H9 (cell line): Measurements from ENCODE around the gene STAB1. TPM values are rescaled to one million over a fixed set of nuclear protein-coding genes. Genes with fewer than 3 reads are reported as not detected.

Source experiments
- DNase-seq: peaks from one replicate; pipeline ENCODE4 v3.0.0-alpha.2; 2017
- H2AFZ ChIP-seq: one replicate; pipeline ENCODE4 v1.6.1; 2013; ENCODE audit warnings: mild to moderate bottlenecking, low read length, control low read depth, moderate library complexity
- H2AK5ac ChIP-seq: 2 replicates; pipeline ENCODE4 v1.6.1; 2013; ENCODE audit warnings: low read length, control low read depth, mixed read lengths; ENCODE audit not compliant: insufficient read length
- H2BK120ac ChIP-seq: one replicate; pipeline ENCODE4 v1.6.1; 2013; ENCODE audit warnings: low read depth, mild to moderate bottlenecking, low read length, control low read depth, inconsistent platforms; ENCODE audit not compliant: poor library complexity, severe bottlenecking
- H2BK12ac ChIP-seq: 2 replicates; pipeline ENCODE4 v1.6.1; 2013; ENCODE audit warnings: low read length, control low read depth, mixed read lengths, low read depth; ENCODE audit not compliant: insufficient read length
- H2BK15ac ChIP-seq: 2 replicates; pipeline ENCODE4 v1.6.1; 2013; ENCODE audit warnings: low read depth, low read length, control low read depth
- H2BK20ac ChIP-seq: one replicate; pipeline ENCODE4 v1.6.1; 2013; ENCODE audit warnings: low read depth, mild to moderate bottlenecking, low read length, control low read depth, inconsistent platforms; ENCODE audit not compliant: poor library complexity, severe bottlenecking
- H2BK5ac ChIP-seq: 2 replicates; pipeline ENCODE4 v1.6.1; 2013; ENCODE audit warnings: low read length, control low read depth, mixed read lengths; ENCODE audit not compliant: insufficient read length
- H3K14ac ChIP-seq: 2 replicates; pipeline ENCODE4 v1.6.1; 2013; ENCODE audit warnings: low read length, control low read depth; ENCODE audit not compliant: insufficient read depth
- H3K18ac ChIP-seq: 2 replicates; pipeline ENCODE4 v1.6.1; 2013; ENCODE audit warnings: low read depth, mild to moderate bottlenecking, mixed read lengths, low read length, control low read depth; ENCODE audit not compliant: insufficient read length
- H3K23ac ChIP-seq: 2 replicates; pipeline ENCODE4 v1.6.1; 2013; ENCODE audit warnings: low read length, control low read depth, mixed read lengths, low read depth; ENCODE audit not compliant: insufficient read length
- H3K23me2 ChIP-seq: 2 replicates; pipeline ENCODE4 v1.6.1; 2013; ENCODE audit warnings: low read depth, mild to moderate bottlenecking, mixed read lengths, low read length, control low read depth; ENCODE audit not compliant: insufficient read length, poor library complexity, severe bottlenecking
- H3K27ac ChIP-seq: 2 replicates; pipeline ENCODE4 v1.5.1; 2013; ENCODE audit warnings: low read length, control low read depth, mixed read lengths, low read depth; ENCODE audit not compliant: insufficient read length
- H3K27me3 ChIP-seq: 2 replicates; pipeline ENCODE4 v1.6.1; 2013; ENCODE audit warnings: low read length, control low read depth, inconsistent platforms; ENCODE audit not compliant: insufficient read depth
- H3K4ac ChIP-seq: 2 replicates; pipeline ENCODE4 v1.6.1; 2013; ENCODE audit warnings: low read depth, mild to moderate bottlenecking, control low read depth, inconsistent platforms, low read length, moderate library complexity
- H3K4me1 ChIP-seq: 2 replicates; pipeline ENCODE4 v1.6.1; 2013; ENCODE audit warnings: low read length, control low read depth, inconsistent platforms; ENCODE audit not compliant: insufficient read depth
- H3K4me2 ChIP-seq: 2 replicates; pipeline ENCODE4 v1.6.1; 2013; ENCODE audit warnings: low read length, control low read depth, mixed read lengths; ENCODE audit not compliant: insufficient read length, insufficient read depth
- H3K56ac ChIP-seq: 2 replicates; pipeline ENCODE4 v1.6.1; 2013; ENCODE audit warnings: low read depth, mild to moderate bottlenecking, mixed read lengths, low read length, control low read depth; ENCODE audit not compliant: insufficient read length
- H3K79me1 ChIP-seq: 2 replicates; pipeline ENCODE4 v1.6.1; 2013; ENCODE audit warnings: low read depth, mild to moderate bottlenecking, moderate library complexity, low read length, control low read depth, inconsistent platforms; ENCODE audit not compliant: insufficient read depth, poor library complexity, severe bottlenecking
- H3K79me2 ChIP-seq: 2 replicates; pipeline ENCODE4 v1.6.1; 2013; ENCODE audit warnings: low read length, control low read depth, inconsistent platforms; ENCODE audit not compliant: insufficient read depth
- H3K9ac ChIP-seq: 2 replicates; pipeline ENCODE4 v1.6.1; 2013; ENCODE audit warnings: low read length, control low read depth, mixed read lengths; ENCODE audit not compliant: insufficient read length; ENCODE audit errors: extremely low read depth
- H3K9me3 ChIP-seq: one replicate; pipeline ENCODE4 v1.6.1; 2013; ENCODE audit warnings: low read depth, low read length, inconsistent platforms; ENCODE audit not compliant: control insufficient read depth
- H3T11ph ChIP-seq: one replicate; pipeline ENCODE4 v1.6.1; 2013; ENCODE audit warnings: mild to moderate bottlenecking, low read length, control low read depth, inconsistent platforms
- H4K20me1 ChIP-seq: one replicate; pipeline ENCODE4 v1.6.1; 2013; ENCODE audit not compliant: control insufficient read depth, insufficient read length, insufficient read depth
- H4K5ac ChIP-seq: 2 replicates; pipeline ENCODE4 v1.6.1; 2013; ENCODE audit warnings: low read depth, mild to moderate bottlenecking, mixed read lengths, low read length, control low read depth; ENCODE audit not compliant: insufficient read length
- H4K8ac ChIP-seq: replicated peaks from 2 replicates; pipeline ENCODE4 v1.6.1; 2013; ENCODE audit warnings: low read length, control low read depth, mixed read lengths, low read depth; ENCODE audit not compliant: insufficient read length
- H4K91ac ChIP-seq: 2 replicates; pipeline ENCODE4 v1.6.1; 2013; ENCODE audit warnings: low read depth, mild to moderate bottlenecking, moderate library complexity, mixed read lengths, low read length, control low read depth; ENCODE audit not compliant: insufficient read length
- H3K27ac Mint-ChIP-seq, 3 experiments: 2 replicates in 2 of 3; 3 replicates in 1 of 3; pipeline ENCODE4 v1.8.0; 2020 to 2021; ENCODE audit warnings: mixed read lengths in 3 of 3, mild to moderate bottlenecking in 1 of 3, moderate library complexity in 1 of 3
- H3K27me3 Mint-ChIP-seq: 2 replicates; pipeline ENCODE4 v1.8.0; 2021; ENCODE audit warnings: low read depth, mild to moderate bottlenecking, moderate library complexity, mixed read lengths
- H3K36me3 Mint-ChIP-seq, 3 experiments: 2 replicates in 2 of 3; 3 replicates in 1 of 3; pipeline ENCODE4 v1.8.0; 2020 to 2021; ENCODE audit warnings: low read depth in 3 of 3, mixed read lengths in 3 of 3; ENCODE audit not compliant: insufficient read depth in 1 of 3
- H3K4me1 Mint-ChIP-seq, 2 experiments: 2 replicates each; pipeline ENCODE4 v1.8.0; 2020; ENCODE audit warnings: mixed read lengths in 2 of 2
- H3K4me3 Mint-ChIP-seq, 2 experiments: 2 replicates in 1 of 2; 3 replicates in 1 of 2; pipeline ENCODE4 v1.8.0; 2020 to 2021; ENCODE audit warnings: mild to moderate bottlenecking in 2 of 2, mixed read lengths in 2 of 2, moderate library complexity in 1 of 2
- H3K9me3 Mint-ChIP-seq, 2 experiments: 2 replicates in 1 of 2; 3 replicates in 1 of 2; pipeline ENCODE4 v1.8.0; 2020; ENCODE audit warnings: mild to moderate bottlenecking in 2 of 2, mixed read lengths in 2 of 2, moderate library complexity in 1 of 2
- CTCF ChIP-seq: fragments of 200-600 bp; sonication (generic); conservative IDR thresholded peaks from 3 replicates; pipeline ENCODE4 v1.8.0; 2021; ENCODE audit warnings: antibody characterized with exemption, mild to moderate bottlenecking
- WGBS: extraction: QIAGEN DNeasy Blood & Tissue Kit; methylation state at CpG from one replicate; pipeline ENCODE4 v1.1.7; 2013; ENCODE audit warnings: missing lambda C conversion rate, low lambda C conversion rate, mixed read lengths; ENCODE audit not compliant: insufficient read length; ENCODE audit errors: extremely low coverage; 5-methylcytosine and 5-hydroxymethylcytosine counted together
- total RNA-seq: library from RNA; stranded (reverse); gene quantifications from 2 replicates; pipeline ENCODE4 v1.2.1, GENCODE V29; 2021

Gene STAB1
- total RNA-seq, 1 experiment from 2014 or later: 1.5 TPM

DNA sequence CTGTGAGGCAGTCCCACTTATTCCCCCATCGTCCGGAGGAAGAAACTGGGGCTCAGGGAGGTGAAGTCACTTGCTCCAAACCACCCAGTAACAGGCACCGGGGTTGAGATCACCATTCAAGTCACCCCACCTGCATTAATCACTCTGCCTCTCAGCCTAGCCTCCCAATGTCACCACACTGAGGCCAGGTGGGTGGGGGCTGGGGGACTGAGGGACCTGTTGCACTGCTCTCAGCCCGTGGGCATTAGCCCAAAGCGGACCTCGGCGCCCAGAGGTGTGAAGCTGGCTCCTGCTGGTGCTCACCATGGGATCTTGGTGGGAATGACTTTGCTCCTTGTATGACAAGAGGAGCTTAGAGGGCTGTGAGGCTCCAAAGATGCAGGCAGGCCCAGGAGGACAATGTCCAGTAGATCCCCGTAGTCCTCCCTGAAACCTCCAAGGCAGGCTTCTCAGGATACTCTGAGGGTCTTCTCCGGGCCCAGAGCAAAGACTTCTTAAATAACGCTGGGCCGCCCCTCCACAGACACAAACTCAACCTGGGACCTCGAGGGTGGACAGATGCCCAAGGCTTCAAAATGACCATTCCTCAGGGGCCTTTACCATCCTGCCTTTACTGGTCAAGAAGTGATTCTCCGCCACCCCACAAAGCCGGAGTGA is 36.9 kb downstream of the STAB1 start:
- no CpG with 5 or more reads among the region's 14 CpGs for WGBS
- H3T11ph ChIP-seq: no peak overlapping the region
- H3K18ac ChIP-seq: no peak overlapping the region
- Mint-ChIP-seq H3K4me3 (peak overlapping the region; percentile 77 to 86), H3K4me1 (peaks cover 24 to 25% of the 10 kb centered on the region in 2 experiments), H3K27me3 (no peaks in the 10 kb centered on the region), H3K9me3 (no peaks in the 10 kb centered on the region), H3K27ac (peak overlapping the region in 1 of 3 experiments; percentile 39; a peak in 1 of 7 replicates), H3K36me3 (peaks cover 15 to 34% (median 32%) of the 10 kb centered on the region in 3 experiments; a peak in 6 of 7 replicates)
- no peaks in the 10 kb centered on the region for H3K79me1 ChIP-seq
- no peak for DNase-seq
- H3K79me2 ChIP-seq: peaks cover 3% of the 10 kb centered on the region; the same call in 1 of the 2 replicates
- no peaks in the 10 kb centered on the region for H3K9me3 ChIP-seq
- no peak overlapping the region for H3K56ac ChIP-seq
- H3K4ac ChIP-seq: no peak overlapping the region
- H2AK5ac ChIP-seq: no peak overlapping the region
- H3K14ac ChIP-seq: no peak overlapping the region
- H3K4me1 ChIP-seq: no peaks in the 10 kb centered on the region; the same call in 1 of the 2 replicates
- no peak for TF ChIP-seq CTCF
- H2BK15ac ChIP-seq: no peak overlapping the region
- H4K20me1 ChIP-seq: no peaks in the 10 kb centered on the region
- H3K23me2 ChIP-seq: peaks cover 17% of the 10 kb centered on the region
- H4K5ac ChIP-seq: no peak overlapping the region
- no peak overlapping the region for H2BK120ac ChIP-seq
- no peak overlapping the region for H3K27ac ChIP-seq
- no peak overlapping the region for H2BK5ac ChIP-seq
- no peak overlapping the region for H2BK12ac ChIP-seq
- no peak overlapping the region for H3K23ac ChIP-seq
- H2AFZ ChIP-seq: no peak overlapping the region
- no peak overlapping the region for H3K9ac ChIP-seq
- no peak overlapping the region for H4K8ac ChIP-seq
- peak overlapping the region; percentile 45 for H3K4me2 ChIP-seq
- no peak overlapping the region for H4K91ac ChIP-seq
- H3K27me3 ChIP-seq: no peaks in the 10 kb centered on the region
- no peak overlapping the region for H2BK20ac ChIP-seq
